Hepatocyte (in vitro differentiated cells): ENCODE measurements around the gene RDH12.

Experiments used
- EZH2 ChIP-seq: fragments of 200-600 bp; sonication (generic); IDR thresholded peaks from 2 replicates; pipeline ENCODE4 v1.6.1; 2016; ENCODE audit warnings: antibody characterized with exemption, mild to moderate bottlenecking, borderline replicate concordance
- TF ChIP-seq, protein P1 (sequence below): fragments of 200-600 bp; sonication (generic); IDR thresholded peaks from 2 replicates; pipeline ENCODE4 v1.5.1; 2016; ENCODE audit warnings: antibody characterized with exemption, mild to moderate bottlenecking; ENCODE audit not compliant: poor library complexity

DNA sequence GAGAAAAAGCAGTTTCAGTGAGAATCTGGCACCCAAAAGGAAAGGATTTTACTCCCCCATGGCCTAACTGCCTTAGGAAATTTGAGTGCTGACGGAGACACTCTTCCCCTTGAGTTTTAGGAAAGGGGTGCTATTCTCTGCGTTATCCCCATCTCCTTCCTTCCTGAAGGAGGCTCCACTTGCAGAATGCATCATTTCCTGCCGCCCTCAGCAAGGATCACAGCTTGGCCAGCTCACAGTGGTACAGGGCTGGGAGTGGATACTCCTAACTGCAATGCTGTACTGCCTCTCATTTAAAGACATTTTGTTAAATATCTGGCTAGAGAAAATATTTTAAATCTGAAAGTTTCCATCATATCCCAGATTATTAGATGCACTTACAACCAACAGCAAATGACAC, 33.0 kb downstream of the RDH12 start:
- TF ChIP-seq EZH2, result no peak
- TF ChIP-seq, protein P1, sequence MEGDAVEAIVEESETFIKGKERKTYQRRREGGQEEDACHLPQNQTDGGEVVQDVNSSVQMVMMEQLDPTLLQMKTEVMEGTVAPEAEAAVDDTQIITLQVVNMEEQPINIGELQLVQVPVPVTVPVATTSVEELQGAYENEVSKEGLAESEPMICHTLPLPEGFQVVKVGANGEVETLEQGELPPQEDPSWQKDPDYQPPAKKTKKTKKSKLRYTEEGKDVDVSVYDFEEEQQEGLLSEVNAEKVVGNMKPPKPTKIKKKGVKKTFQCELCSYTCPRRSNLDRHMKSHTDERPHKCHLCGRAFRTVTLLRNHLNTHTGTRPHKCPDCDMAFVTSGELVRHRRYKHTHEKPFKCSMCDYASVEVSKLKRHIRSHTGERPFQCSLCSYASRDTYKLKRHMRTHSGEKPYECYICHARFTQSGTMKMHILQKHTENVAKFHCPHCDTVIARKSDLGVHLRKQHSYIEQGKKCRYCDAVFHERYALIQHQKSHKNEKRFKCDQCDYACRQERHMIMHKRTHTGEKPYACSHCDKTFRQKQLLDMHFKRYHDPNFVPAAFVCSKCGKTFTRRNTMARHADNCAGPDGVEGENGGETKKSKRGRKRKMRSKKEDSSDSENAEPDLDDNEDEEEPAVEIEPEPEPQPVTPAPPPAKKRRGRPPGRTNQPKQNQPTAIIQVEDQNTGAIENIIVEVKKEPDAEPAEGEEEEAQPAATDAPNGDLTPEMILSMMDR, result no peak
